ENCODE results near the gene ODAM. TPM values are rescaled to one million over a fixed set of nuclear protein-coding genes. Genes with fewer than 3 reads are reported as not detected.

ODAM gene
- polyA plus RNA-seq, 1 donor = 2.5 TPM

GRCh38 chr4:70251945-70252277, 56.4 kb downstream of the ODAM start:
- no peak overlapping the region for H3K4me3 ChIP-seq (ENCODE audit: low read length)
- no peaks in the 10 kb centered on the region for H3K36me3 ChIP-seq (ENCODE audit: control insufficient read depth, insufficient read depth, low read length)
- WGBS (ENCODE audit: insufficient coverage, low lambda C conversion rate) = no CpG with 5 or more reads among the region's 1 CpG
- H3K27me3 ChIP-seq (ENCODE audit: control insufficient read depth, insufficient read depth, low read length) = no peaks in the 10 kb centered on the region
- H3K27ac ChIP-seq (ENCODE audit: low read length) = no peak overlapping the region
- H3K4me1 ChIP-seq (ENCODE audit: control insufficient read depth, insufficient read depth, low read length) = no peaks in the 10 kb centered on the region
- no peak for DNase-seq
- H3K9me3 ChIP-seq (ENCODE audit: control insufficient read depth, low read depth, low read length) = no peaks in the 10 kb centered on the region

Other genes starting within 250 kb of the ODAM start
- gene CSN2, start 230.0 kb upstream of the ODAM start, polyA plus RNA-seq = not detected
- not detected for gene STATH, start 199.8 kb upstream of the ODAM start, polyA plus RNA-seq
- not detected for gene HTN3, start 167.3 kb upstream of the ODAM start, polyA plus RNA-seq
- not detected for gene HTN1, start 145.3 kb upstream of the ODAM start, polyA plus RNA-seq
- 0.16 TPM for gene PRR27, start 41.5 kb upstream of the ODAM start, polyA plus RNA-seq
- 0.18 TPM for gene FDCSP, start 30.4 kb downstream of the ODAM start, polyA plus RNA-seq
- not detected for gene CSN3, start 46.9 kb downstream of the ODAM start, polyA plus RNA-seq
- not detected for gene CABS1, start 139.3 kb downstream of the ODAM start, polyA plus RNA-seq
- gene SMR3A, start 165.0 kb downstream of the ODAM start, polyA plus RNA-seq = not detected
- not detected for gene SMR3B, start 187.4 kb downstream of the ODAM start, polyA plus RNA-seq
- gene OPRPN, start 202.2 kb downstream of the ODAM start, polyA plus RNA-seq = not detected

All from large intestine (tissue), 3 donors.